HEK293T (cell line): ENCODE data around the gene SEZ6L.

Source experiments
- ARNT ChIP-seq: fragments of 450-650 bp; IDR thresholded peaks from 2 replicates; pipeline ENCODE4 v1.6.1; 2017; ENCODE audit warnings: mild to moderate bottlenecking
- BHLHE40 ChIP-seq: fragments of 450-650 bp; IDR thresholded peaks from 2 replicates; pipeline ENCODE4 v1.6.1; 2016; ENCODE audit warnings: mild to moderate bottlenecking, moderate library complexity, borderline replicate concordance
- CTBP1 ChIP-seq: fragments of 450-650 bp; IDR thresholded peaks from 2 replicates; pipeline ENCODE4 v1.6.1; 2016; ENCODE audit warnings: borderline replicate concordance
- ELF4 ChIP-seq: fragments of 450-650 bp; IDR thresholded peaks from 2 replicates; pipeline ENCODE4 v1.6.1; 2017; ENCODE audit warnings: antibody characterized with exemption
- FOXA1 ChIP-seq: fragments of 450-650 bp; IDR thresholded peaks from 2 replicates; pipeline ENCODE4 v1.6.1; 2016; ENCODE audit warnings: mild to moderate bottlenecking
- FOXM1 ChIP-seq: fragments of 450-650 bp; IDR thresholded peaks from 2 replicates; pipeline ENCODE4 v1.6.1; 2017; ENCODE audit warnings: mild to moderate bottlenecking, borderline replicate concordance
- L3MBTL2 ChIP-seq: fragments of 450-650 bp; conservative IDR thresholded peaks from 2 replicates; pipeline ENCODE4 v1.6.1; 2016; ENCODE audit warnings: mild to moderate bottlenecking
- PKNOX1 ChIP-seq: fragments of 450-650 bp; IDR thresholded peaks from 2 replicates; pipeline ENCODE4 v1.6.1; 2016
- SP1 ChIP-seq: fragments of 450-650 bp; IDR thresholded peaks from 2 replicates; pipeline ENCODE4 v1.6.1; 2017
- SUZ12 ChIP-seq: fragments of 450-650 bp; IDR thresholded peaks from 2 replicates; pipeline ENCODE4 v1.6.1; 2016; ENCODE audit warnings: mild to moderate bottlenecking
- TARDBP ChIP-seq: fragments of 450-650 bp; IDR thresholded peaks from 2 replicates; pipeline ENCODE4 v1.6.1; 2016
- ZNF384 ChIP-seq: fragments of 450-650 bp; IDR thresholded peaks from 2 replicates; pipeline ENCODE4 v1.6.1; 2016

DNA sequence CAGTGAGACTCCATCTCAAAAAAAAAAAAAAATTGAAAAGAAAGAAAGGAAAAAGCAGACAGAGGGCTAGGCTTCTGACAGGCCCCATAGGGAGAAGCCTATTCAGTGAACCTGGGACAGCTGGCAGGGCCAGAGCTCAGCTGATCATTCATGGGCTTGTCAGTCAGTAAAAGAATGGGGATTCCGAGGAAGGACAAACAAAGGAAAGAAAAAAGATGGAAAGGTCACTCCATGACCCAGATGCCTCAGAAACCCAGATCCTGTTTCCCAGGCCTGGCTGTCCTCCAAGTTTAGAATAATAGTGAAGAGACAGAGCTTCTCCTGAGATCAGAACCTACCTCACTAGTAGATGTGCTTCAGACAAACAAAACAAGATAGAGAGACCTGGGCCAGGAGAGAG, 225.5 kb downstream of the SEZ6L start:
- TF ChIP-seq BHLHE40 (no peak), ZNF384 (no peak), SUZ12 (no peak), SP1 (no peak), TARDBP (no peak), ARNT (no peak), FOXA1 (no peak), L3MBTL2 (no peak), FOXM1 (no peak), PKNOX1 (no peak), ELF4 (no peak), CTBP1 (no peak)
